Activated T-helper 17 cell treated with anti-CD3 and anti-CD28 coated beads, Interleukin-2, amount 50 U/mL, for 72 hours (primary cell): ENCODE results near the gene FOXI1. TPM values are rescaled to one million over a fixed set of nuclear protein-coding genes. Genes with fewer than 3 reads are reported as not detected.
"Not testable (repeated sequence)": the region's sequence is repeated elsewhere in the genome, so short reads cannot be mapped to it uniquely, and the experiment has no call there.

Experiments
- ATAC-seq: fragments of 150-1000 bp; cut with Tn5 transposase; replicated peaks from 2 replicates; pipeline ENCODE4 v1.10.0; 2021; ENCODE audit warnings: mild to moderate bottlenecking, moderate library complexity
- H3K27ac Mint-ChIP-seq: one replicate; pipeline ENCODE4 v1.8.0; 2022; ENCODE audit warnings: mixed read lengths
- H3K27me3 Mint-ChIP-seq: one replicate; pipeline ENCODE4 v1.8.0; 2022; ENCODE audit warnings: mixed read lengths
- H3K36me3 Mint-ChIP-seq: one replicate; pipeline ENCODE4 v1.8.0; 2022; ENCODE audit warnings: low read depth, mild to moderate bottlenecking, mixed read lengths
- H3K4me1 Mint-ChIP-seq: one replicate; pipeline ENCODE4 v1.8.0; 2022; ENCODE audit warnings: mixed read lengths
- H3K4me3 Mint-ChIP-seq: one replicate; pipeline ENCODE4 v1.8.0; 2022; ENCODE audit warnings: mild to moderate bottlenecking, mixed read lengths
- H3K9me3 Mint-ChIP-seq: one replicate; pipeline ENCODE4 v1.8.0; 2022; ENCODE audit warnings: mixed read lengths
- total RNA-seq, 2 donors: library from RNA; stranded (reverse); gene quantifications; one replicate each; pipeline ENCODE4 v1.2.3, GENCODE V29; 2022

The FOXI1 gene
- total RNA-seq, 2 donors from 2014 or later: not detected

DNA sequence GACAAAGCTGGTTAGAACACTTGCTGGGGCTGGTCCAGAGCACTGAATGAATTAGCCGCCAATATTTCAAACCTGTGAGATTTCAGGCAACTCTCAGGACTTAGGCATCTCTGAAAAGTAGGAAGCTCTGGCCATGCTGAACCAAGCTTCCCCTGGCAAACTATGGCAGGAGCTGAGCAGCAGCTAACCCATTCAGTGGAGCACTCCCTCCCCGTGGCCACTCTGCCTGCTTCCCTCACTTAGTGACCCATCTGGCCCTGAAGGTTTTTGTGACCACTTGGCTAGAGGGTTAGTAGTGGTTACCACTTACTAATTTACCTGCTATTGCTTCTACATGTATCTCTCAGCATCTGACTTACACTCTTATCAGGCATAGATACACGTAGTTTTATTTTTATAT is 25.5 kb downstream of the FOXI1 start:
- Mint-ChIP-seq H3K9me3 (peaks cover 3% of the 10 kb centered on the region), H3K4me3 (no peak overlapping the region), H3K36me3 (no peaks in the 10 kb centered on the region), H3K27ac (no peak overlapping the region), H3K27me3 (peaks cover 15% of the 10 kb centered on the region), H3K4me1 (no peaks in the 10 kb centered on the region)
- ATAC-seq: no peak

DNA sequence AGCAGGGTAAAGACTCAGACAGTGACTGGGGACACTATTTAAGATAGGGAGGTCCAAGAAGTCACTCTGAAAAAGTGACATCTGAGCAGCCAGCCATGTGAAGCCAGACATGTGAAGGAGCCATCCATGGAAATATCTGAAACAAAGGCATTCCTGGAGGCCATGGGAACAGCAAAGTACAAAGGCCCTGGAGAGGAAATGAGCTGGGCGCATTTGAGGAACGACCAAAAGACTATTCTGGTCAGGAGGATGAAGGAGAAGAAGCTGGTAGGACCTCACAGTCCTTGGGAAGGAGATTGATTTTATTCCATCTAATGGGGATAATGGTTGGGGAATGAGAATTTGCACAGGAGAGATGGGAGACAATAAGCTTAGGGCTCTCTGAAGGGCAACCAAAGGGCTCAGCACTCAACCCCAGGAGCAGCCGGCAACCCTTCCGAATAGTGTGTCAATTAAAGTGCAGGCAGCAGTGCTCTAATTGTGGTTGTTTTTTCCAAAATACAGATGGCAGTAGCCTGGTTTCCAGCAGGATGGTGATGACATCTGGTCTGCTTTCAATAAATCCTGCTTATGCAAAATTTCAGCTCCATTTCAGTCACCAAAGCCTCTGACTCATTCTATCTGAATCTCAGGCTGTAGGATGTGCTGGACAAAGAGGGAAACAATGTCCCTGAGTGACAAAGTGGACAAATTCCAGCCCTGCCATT is 26.7 kb downstream of the FOXI1 start:
- H3K27ac Mint-ChIP-seq: no peak overlapping the region
- no peaks in the 10 kb centered on the region for H3K36me3 Mint-ChIP-seq
- no peak for ATAC-seq
- no peaks in the 10 kb centered on the region for H3K4me1 Mint-ChIP-seq
- H3K9me3 Mint-ChIP-seq: no peaks in the 10 kb centered on the region
- H3K4me3 Mint-ChIP-seq: no peak overlapping the region
- peaks cover 7% of the 10 kb centered on the region for H3K27me3 Mint-ChIP-seq

DNA sequence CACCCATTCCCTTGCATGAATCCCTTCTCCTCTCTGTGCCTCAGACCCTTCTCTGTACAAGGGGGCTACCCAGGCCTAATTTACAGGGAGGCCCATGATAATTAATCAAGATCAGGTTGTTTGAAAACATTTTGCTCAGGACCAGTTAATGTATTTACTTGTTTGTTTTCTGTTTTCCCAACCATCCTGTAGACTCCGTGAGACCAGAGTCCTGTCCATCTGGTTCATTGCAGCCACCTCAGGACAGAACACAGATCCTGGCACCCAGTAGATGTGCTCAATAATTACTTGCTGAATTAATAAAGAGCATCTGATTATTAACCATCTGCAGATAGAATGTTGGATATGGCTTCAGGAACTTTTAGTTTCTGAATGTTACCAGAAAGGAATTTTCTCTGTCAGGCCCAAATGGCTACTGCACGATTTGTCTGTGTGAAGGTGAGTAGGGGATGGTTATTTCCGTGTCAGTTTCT is 27.3 kb downstream of the FOXI1 start:
- Mint-ChIP-seq H3K36me3 (no peaks in the 10 kb centered on the region), H3K27ac (no peak overlapping the region), H3K27me3 (peaks cover 7% of the 10 kb centered on the region), H3K4me3 (no peak overlapping the region), H3K9me3 (no peaks in the 10 kb centered on the region), H3K4me1 (no peaks in the 10 kb centered on the region)
- no peak for ATAC-seq

DNA sequence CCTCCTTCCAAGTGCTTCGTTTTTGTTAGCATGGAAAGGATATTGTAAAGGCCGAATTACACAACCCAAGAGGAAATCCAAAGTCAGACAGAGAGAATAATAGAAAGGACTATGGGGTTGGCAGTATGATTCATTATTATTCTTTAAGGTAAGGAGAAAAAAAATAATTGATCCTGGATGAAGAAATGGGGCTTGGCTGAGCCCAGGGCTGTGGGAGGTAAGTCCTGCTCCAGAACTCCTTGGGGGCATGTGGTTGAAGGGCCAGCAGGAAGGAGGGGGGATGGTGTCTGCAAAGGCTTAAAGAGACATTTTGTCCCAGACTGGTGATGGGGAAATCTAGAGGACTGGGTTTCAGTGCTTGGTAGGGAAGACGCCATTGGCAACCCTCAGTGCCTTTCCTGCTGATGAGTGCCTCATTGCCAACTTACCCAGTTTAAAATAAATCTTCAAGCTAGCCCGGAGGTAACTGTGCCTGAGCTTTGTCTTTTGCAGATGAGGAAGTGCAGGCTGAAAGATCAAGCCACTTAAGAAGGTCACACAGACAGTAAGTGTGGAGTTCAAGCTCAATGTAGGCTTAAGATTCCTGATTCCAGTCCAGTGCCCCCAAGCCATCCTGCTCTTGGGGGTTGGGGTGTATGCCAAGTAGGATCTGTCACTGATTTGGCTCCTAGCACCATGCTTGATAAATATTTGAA is 30.2 kb downstream of the FOXI1 start:
- Mint-ChIP-seq H3K4me1 (no peaks in the 10 kb centered on the region), H3K4me3 (no peak overlapping the region), H3K36me3 (no peaks in the 10 kb centered on the region), H3K27ac (no peak overlapping the region), H3K9me3 (no peaks in the 10 kb centered on the region), H3K27me3 (peaks cover 4% of the 10 kb centered on the region)
- ATAC-seq: no peak

DNA sequence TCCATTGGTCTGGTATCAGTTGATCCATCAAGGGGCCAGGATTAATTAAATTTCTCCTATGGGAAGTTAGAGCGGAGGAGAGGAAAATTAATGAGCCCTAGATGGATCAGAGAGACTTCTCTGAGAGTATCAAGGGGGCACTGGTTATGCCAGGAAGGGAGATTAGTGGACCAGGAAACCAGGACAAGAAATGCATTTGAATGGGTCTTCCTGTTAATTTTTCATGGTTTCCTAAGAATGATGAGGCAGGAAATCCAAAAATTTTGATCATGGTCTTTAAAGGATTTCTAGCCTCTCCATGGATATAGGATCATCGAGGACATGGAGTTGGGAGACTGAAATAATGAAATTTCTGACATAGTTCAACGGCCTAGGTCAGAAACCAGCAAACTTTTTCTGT is 30.8 kb downstream of the FOXI1 start:
- Mint-ChIP-seq H3K9me3 (no peaks in the 10 kb centered on the region), H3K36me3 (no peaks in the 10 kb centered on the region), H3K27me3 (peaks cover 7% of the 10 kb centered on the region), H3K4me1 (no peaks in the 10 kb centered on the region), H3K27ac (no peak overlapping the region), H3K4me3 (no peak overlapping the region)
- no peak for ATAC-seq

DNA sequence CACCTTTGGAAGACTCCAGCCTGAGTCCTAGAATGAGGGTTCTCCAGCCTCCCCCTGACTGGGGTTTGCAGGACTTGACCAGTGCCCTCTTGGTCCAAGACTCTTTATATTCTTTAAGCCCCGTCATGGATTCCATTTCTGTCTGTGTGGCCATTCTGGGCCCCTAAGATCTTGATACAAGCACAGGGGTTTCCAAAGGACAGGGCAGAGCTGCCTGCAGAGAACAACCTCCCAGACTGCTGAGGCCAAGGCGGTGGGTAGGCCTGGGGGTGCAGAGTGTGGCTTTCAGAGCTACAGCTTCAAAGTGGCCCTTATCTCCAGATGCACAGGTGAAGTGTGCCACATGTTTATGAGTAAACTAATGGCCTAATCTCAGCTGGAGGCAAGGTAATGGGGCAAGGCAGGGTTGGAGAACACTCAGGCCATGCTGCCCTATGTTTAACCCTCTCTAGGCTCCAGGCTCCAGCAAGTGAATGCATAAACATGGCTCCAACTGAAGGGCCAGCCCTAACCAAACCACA is 32.1 kb downstream of the FOXI1 start:
- Mint-ChIP-seq H3K9me3 (no peaks in the 10 kb centered on the region), H3K36me3 (no peaks in the 10 kb centered on the region), H3K4me3 (no peak overlapping the region), H3K4me1 (no peaks in the 10 kb centered on the region), H3K27me3 (peaks cover 7% of the 10 kb centered on the region), H3K27ac (no peak overlapping the region)
- no peak for ATAC-seq

DNA sequence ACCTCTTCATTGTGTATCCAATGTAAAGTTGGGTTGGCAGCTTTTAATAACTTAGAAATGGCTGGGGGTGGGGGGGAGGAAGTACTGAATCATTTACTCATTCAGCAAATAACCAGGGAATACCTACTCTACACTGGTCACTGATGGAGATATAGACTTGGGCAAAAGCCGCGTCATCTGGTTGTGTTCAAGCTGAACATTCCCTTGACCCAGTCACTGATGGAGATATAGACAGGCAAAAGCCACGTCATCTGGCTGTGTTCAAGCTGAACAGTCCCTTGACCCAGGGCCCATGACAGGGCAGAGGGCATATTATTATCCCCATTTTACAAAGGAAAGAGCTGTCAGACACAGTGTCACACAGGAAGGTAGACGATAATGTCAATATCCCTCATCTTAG is 32.6 kb downstream of the FOXI1 start:
- no peak for ATAC-seq
- H3K4me3 Mint-ChIP-seq: no peak overlapping the region
- H3K9me3 Mint-ChIP-seq: no peaks in the 10 kb centered on the region
- H3K36me3 Mint-ChIP-seq: no peaks in the 10 kb centered on the region
- H3K27ac Mint-ChIP-seq: no peak overlapping the region
- H3K4me1 Mint-ChIP-seq: no peaks in the 10 kb centered on the region
- peaks cover 7% of the 10 kb centered on the region for H3K27me3 Mint-ChIP-seq

DNA sequence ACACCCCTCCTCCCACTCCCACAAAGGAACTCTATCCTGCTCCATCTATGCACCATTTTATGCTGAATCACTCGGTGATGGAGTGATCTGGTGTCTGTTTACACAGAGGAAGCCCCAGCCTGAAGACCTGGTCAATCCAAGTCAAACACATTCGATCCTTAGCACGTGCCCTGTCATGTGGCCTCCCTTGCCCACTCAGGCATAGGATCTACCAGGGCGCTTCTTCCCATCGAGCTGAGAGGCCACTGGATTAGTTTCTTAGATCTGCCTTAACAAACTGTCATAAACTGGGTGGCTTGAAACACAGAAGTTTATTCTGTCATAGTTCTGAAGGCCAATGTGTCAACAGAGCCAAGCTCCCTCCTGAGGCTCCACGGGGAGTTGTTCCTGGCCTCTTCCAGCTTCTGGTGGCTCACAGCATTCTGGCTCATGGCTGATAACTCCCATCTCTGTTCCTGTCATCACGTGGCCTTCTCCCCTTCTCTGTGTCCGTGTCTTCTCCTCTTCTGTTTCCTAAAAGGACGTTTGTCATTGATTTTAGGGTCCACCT is 34.2 kb downstream of the FOXI1 start:
- ATAC-seq: no peak
- H3K36me3 Mint-ChIP-seq: no peaks in the 10 kb centered on the region
- no peaks in the 10 kb centered on the region for H3K4me1 Mint-ChIP-seq
- no peaks in the 10 kb centered on the region for H3K9me3 Mint-ChIP-seq
- no peak overlapping the region for H3K27ac Mint-ChIP-seq
- H3K4me3 Mint-ChIP-seq: no peak overlapping the region
- peaks cover 3% of the 10 kb centered on the region for H3K27me3 Mint-ChIP-seq

DNA sequence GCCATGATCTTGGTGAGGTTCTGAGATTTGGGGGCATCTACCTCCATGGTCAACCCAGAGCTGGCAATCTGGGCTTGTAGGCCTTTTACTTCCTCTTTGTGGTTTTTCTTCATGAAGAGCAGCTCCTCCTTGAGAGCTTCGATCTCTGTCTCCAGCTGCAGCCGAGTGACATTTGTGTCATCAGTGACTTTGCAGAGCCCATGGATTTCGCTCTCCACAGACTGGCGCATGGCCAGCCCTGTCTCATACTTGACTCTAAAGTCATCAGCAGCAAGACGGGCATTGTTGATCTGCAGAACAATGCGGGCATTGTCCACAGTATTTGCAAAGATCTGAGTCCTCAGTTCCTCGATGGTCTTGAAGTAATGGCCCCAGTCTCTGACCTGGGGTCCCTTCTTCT is 35.5 kb downstream of the FOXI1 start:
- not testable (repeated sequence) for H3K4me1 Mint-ChIP-seq, ATAC-seq, H3K27me3 Mint-ChIP-seq, H3K4me3 Mint-ChIP-seq, H3K36me3 Mint-ChIP-seq, H3K27ac Mint-ChIP-seq, H3K9me3 Mint-ChIP-seq

DNA sequence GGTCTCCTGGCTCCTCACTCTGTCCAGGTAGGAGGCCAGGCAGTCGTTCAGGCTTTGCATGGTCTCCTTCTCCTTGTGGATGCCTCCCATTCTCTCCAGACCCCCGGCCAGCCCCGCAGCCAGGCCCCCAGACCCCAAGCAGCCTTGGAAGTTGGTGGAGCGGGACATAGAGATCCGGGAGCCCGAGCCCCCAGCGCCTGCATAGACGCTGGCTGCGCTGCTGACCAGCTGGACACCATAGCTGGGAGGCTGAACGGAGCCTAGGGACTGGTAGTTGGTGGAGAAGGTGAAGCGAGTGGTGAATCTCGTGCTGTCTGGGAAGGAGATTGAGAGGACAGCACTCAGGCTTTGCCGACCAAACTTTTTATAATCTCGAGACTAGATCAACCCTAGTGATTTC is 35.9 kb downstream of the FOXI1 start:
- Mint-ChIP-seq H3K27ac (no peak overlapping the region), H3K4me1 (no peaks in the 10 kb centered on the region), H3K4me3 (no peak overlapping the region), H3K9me3 (no peaks in the 10 kb centered on the region), H3K27me3 (peaks cover 6% of the 10 kb centered on the region), H3K36me3 (no peaks in the 10 kb centered on the region)
- ATAC-seq: no peak

DNA sequence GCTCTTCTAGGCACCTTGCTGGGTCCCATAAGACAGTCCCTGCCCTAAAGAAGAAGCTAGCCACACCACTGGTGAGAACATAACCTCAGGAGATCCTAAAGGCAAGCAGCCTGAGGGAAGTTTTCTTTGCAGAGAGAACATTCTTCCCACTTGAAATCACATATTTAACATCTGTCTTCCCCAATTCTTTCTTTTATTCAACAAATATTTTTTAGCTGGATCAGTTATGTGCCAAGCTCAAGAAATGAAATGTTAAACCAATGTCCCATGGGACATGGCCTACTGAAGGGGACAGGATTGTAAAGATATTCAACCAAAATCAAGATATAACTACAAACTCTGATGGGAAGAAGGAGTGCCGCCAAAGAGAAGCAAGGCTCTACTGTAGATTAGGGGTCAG is 36.5 kb downstream of the FOXI1 start:
- ATAC-seq: no peak
- no peak overlapping the region for H3K4me3 Mint-ChIP-seq
- no peak overlapping the region for H3K27ac Mint-ChIP-seq
- H3K9me3 Mint-ChIP-seq: no peaks in the 10 kb centered on the region
- H3K36me3 Mint-ChIP-seq: no peaks in the 10 kb centered on the region
- peaks cover 6% of the 10 kb centered on the region for H3K27me3 Mint-ChIP-seq
- H3K4me1 Mint-ChIP-seq: no peaks in the 10 kb centered on the region

DNA sequence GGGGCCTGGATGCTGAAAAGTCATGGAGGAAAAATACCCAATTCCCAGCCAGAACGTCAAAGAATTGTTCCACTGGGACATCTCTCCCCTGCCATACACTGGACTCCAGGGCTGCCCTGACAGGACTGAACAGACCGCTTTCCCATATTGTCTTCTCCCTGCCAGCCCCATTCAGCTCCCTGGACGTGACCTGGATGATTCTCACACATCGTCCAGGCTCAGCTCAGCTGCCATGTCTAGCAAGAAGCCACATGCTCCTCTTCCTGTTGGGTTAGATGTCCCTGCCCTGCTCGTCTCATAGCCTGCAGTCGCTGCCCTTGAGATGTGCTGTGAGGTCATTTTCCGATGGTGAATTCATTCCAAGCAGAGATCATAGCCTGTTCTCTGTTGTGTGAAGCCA is 37.4 kb downstream of the FOXI1 start:
- no peak for ATAC-seq
- Mint-ChIP-seq H3K36me3 (no peaks in the 10 kb centered on the region), H3K9me3 (no peaks in the 10 kb centered on the region), H3K4me1 (no peaks in the 10 kb centered on the region), H3K27ac (no peak overlapping the region), H3K4me3 (no peak overlapping the region), H3K27me3 (peaks cover 6% of the 10 kb centered on the region)

DNA sequence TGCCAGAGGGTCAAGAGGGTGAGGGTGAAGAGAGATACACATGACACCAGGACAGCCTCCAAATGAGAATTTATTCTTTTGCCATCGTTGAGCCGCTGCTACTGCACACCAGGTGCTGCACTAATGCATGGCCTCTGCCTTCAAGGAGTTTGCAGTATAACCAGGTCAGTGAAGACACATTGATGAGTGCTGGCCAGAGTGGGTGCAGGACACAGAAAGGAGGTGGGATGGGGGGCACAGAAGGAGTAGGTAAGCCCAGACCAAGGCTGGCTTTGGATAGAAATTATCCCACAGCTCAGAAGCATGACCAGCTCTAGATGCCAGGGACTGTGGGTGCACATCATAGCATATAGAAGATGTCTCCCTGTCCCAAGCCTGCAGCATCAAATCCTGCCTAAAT is 38.0 kb downstream of the FOXI1 start:
- H3K27me3 Mint-ChIP-seq: peaks cover 6% of the 10 kb centered on the region
- H3K9me3 Mint-ChIP-seq: no peaks in the 10 kb centered on the region
- H3K4me1 Mint-ChIP-seq: no peaks in the 10 kb centered on the region
- ATAC-seq: no peak
- no peaks in the 10 kb centered on the region for H3K36me3 Mint-ChIP-seq
- H3K4me3 Mint-ChIP-seq: no peak overlapping the region
- no peak overlapping the region for H3K27ac Mint-ChIP-seq

DNA sequence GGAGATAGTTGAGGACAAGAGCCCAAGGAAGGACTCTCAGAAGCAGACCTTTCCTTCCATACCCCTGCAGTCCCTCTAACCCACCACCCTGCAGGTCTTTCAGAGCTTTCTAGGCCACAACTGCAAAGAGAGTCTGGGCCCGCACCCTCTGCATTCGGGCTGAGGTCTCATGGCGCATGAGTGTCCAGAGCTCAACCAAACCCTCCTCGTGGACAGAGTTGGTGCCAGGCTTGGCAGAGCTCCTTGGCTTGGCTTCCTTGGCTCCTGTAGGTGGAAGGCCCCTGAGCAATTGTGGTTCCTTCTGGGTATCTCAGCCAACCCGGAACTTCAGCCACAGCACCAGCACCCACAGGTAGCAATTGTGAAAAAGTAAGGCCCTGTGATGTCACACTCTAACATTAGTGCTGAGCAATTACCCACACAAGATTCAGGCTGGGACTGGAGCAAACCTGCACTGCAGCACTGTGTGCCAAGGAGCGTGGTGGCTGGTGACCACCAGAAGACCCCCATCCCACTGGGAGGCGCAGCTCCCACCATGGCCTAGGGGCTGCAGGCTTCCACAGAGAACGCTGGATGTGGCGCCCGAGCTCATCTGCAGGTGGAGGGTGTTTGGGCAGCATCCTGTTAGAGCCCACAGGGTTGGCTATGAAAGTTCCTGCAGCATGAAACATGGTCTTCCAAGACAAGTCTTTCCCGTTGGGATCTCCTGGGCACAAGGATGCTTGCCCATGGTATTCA is 38.8 kb downstream of the FOXI1 start:
- Mint-ChIP-seq H3K4me3 (no peak overlapping the region), H3K27ac (no peak overlapping the region), H3K36me3 (no peaks in the 10 kb centered on the region), H3K9me3 (no peaks in the 10 kb centered on the region), H3K4me1 (no peaks in the 10 kb centered on the region), H3K27me3 (peaks cover 6% of the 10 kb centered on the region)
- no peak for ATAC-seq
